HCT116 (cell line): ENCODE measurements around the gene MED1. TPM values are rescaled to one million over a fixed set of nuclear protein-coding genes. Genes with fewer than 3 reads are reported as not detected.
"Not testable (repeated sequence)": the region's sequence is repeated elsewhere in the genome, so short reads cannot be mapped to it uniquely, and the experiment has no call there.

Experiments used
- ATAC-seq: fragments of 200-7000 bp; cut with Tn5 transposase; 2 replicates; pipeline ENCODE4 v1.9.1; 2020; ENCODE audit warnings: mild to moderate bottlenecking, moderate library complexity
- BruUV-seq: library from RNA; stranded (reverse); fragments of 400-500 nt; replicated peaks from 2 replicates; lab custom pipeline; 2021; lab: Mats Ljungman, UMichigan
- CTCF ChIA-PET: fragments of 300-600 bp; sonication (Branson Sonifier 250); formaldehyde crosslinking; loops from one replicate; lab custom pipeline; 2021; ENCODE audit warnings: antibody characterized with exemption; lab: Charles Lee
- POLR2A ChIA-PET: fragments of 300-600, 350-600 bp; sonication (Branson Sonifier 250); formaldehyde crosslinking; loops from one replicate; lab custom pipeline; 2021; ENCODE audit warnings: antibody characterized with exemption; lab: Charles Lee
- RAD21 ChIA-PET, 2 experiments: fragments of 300-600 bp; sonication (Branson Sonifier 250); formaldehyde crosslinking; loops; one replicate each; lab custom pipeline; 2023; ENCODE audit warnings: low total read pairs in 2 of 2; ENCODE audit not compliant: uncharacterized antibody in 2 of 2, unreplicated experiment in 2 of 2, low non-redundant PET in 1 of 2; lab: Charles Lee
- DNase-seq: peaks from one replicate; pipeline ENCODE4 v3.0.0-alpha.2; 2010; ENCODE audit warnings: low read depth, low spot score
- H2AFZ ChIP-seq: fragments of 200-600 bp; shearing (Covaris generic), sonication (generic); 2 replicates; pipeline ENCODE4 v1.6.1; 2017; ENCODE audit warnings: low read depth, mixed run types, mixed read lengths, antibody characterized with exemption, low read length; ENCODE audit not compliant: poor library complexity, severe bottlenecking
- H3K27ac ChIP-seq: 2 replicates; pipeline ENCODE4 v1.5.1; 2012; ENCODE audit warnings: low read depth, low read length
- H3K27me3 ChIP-seq: fragments of 200-600 bp; sonication (generic); 2 replicates; pipeline ENCODE4 v1.6.1; 2016; ENCODE audit warnings: mixed run types, low read length, mixed read lengths; ENCODE audit not compliant: insufficient read depth
- H3K36me3 ChIP-seq, 2 experiments: fragments of 200-500 bp in 1 of 2; fragments of 200-600 bp in 1 of 2; sonication (Bioruptor generic) in 1 of 2; sonication (generic) in 1 of 2; 2 replicates each; pipeline versions ENCODE4 v1.5.1 to v1.6.1; 2014 to 2016; ENCODE audit warnings: low read length in 2 of 2, inconsistent platforms in 1 of 2, mixed read lengths in 1 of 2, mixed run types in 1 of 2; ENCODE audit not compliant: insufficient read depth in 2 of 2, control insufficient read depth in 1 of 2
- H3K4me1 ChIP-seq, 2 experiments: fragments of 200-600 bp in 1 of 2; sonication (generic) in 1 of 2; 2 replicates each; pipeline versions ENCODE4 v1.5.1 to v1.6.1; 2012 to 2017; ENCODE audit warnings: low read length in 2 of 2, inconsistent platforms in 1 of 2, mild to moderate bottlenecking in 1 of 2, mixed read lengths in 1 of 2, mixed run types in 1 of 2, moderate library complexity in 1 of 2; ENCODE audit not compliant: insufficient read depth in 2 of 2, control insufficient read depth in 1 of 2
- H3K4me2 ChIP-seq: fragments of 200-600 bp; sonication (generic); 2 replicates; pipeline ENCODE4 v1.6.1; 2017; ENCODE audit warnings: mixed run types, low read length, mixed read lengths
- H3K4me3 ChIP-seq, 2 experiments: fragments of 200-600 bp in 1 of 2; sonication (generic) in 1 of 2; replicated peaks in 1 of 2; 2 replicates each; pipeline ENCODE4 v1.5.1; 2011 to 2016; ENCODE audit warnings: low read length in 2 of 2, control low read depth in 1 of 2, low read depth in 1 of 2, mild to moderate bottlenecking in 1 of 2, mixed read lengths in 1 of 2, mixed run types in 1 of 2
- H3K79me2 ChIP-seq: fragments of 200-600 bp; sonication (generic); 2 replicates; pipeline ENCODE4 v1.6.1; 2017; ENCODE audit warnings: mild to moderate bottlenecking, mixed run types, low read length, moderate library complexity, mixed read lengths; ENCODE audit not compliant: insufficient read depth
- H3K9ac ChIP-seq: fragments of 200-600 bp; sonication (generic); 2 replicates; pipeline ENCODE4 v1.6.1; 2016; ENCODE audit warnings: low read length, mixed read lengths
- H3K9me2 ChIP-seq: fragments of 200-600 bp; sonication (generic), shearing (Covaris generic); 2 replicates; pipeline ENCODE4 v1.6.1; 2017; ENCODE audit warnings: mixed run types, mild to moderate bottlenecking, moderate library complexity; ENCODE audit not compliant: insufficient read depth
- H3K9me3 ChIP-seq, 2 experiments: fragments of 200-500 bp in 1 of 2; fragments of 200-600 bp in 1 of 2; sonication (Bioruptor generic) in 1 of 2; sonication (generic) in 1 of 2; 2 replicates each; pipeline ENCODE4 v1.6.1; 2014 to 2017; ENCODE audit warnings: low read length in 2 of 2, mixed read lengths in 2 of 2, inconsistent platforms in 1 of 2, low read depth in 1 of 2, mild to moderate bottlenecking in 1 of 2, mixed run types in 1 of 2, moderate library complexity in 1 of 2; ENCODE audit not compliant: control insufficient read depth in 1 of 2, insufficient read depth in 1 of 2
- H4K20me1 ChIP-seq: fragments of 200-600 bp; sonication (generic), shearing (Covaris generic); 2 replicates; pipeline ENCODE4 v1.6.1; 2017; ENCODE audit warnings: mixed run types, mild to moderate bottlenecking, moderate library complexity; ENCODE audit not compliant: insufficient read depth
- ATF3 ChIP-seq: IDR thresholded peaks from 2 replicates; pipeline ENCODE4 v1.6.1; 2012
- CBX3 ChIP-seq: IDR thresholded peaks from 2 replicates; pipeline ENCODE4 v1.6.1; 2012; ENCODE audit warnings: low read depth
- FOSL1 ChIP-seq: IDR thresholded peaks from 2 replicates; pipeline ENCODE4 v1.6.1; 2012; ENCODE audit warnings: low read depth
- MAX ChIP-seq: IDR thresholded peaks from 2 replicates; pipeline ENCODE4 v1.6.1; 2012
- RAD21 ChIP-seq: IDR thresholded peaks from 2 replicates; pipeline ENCODE4 v1.6.1; 2012; ENCODE audit warnings: low read depth, mild to moderate bottlenecking
- REST ChIP-seq: IDR thresholded peaks from 2 replicates; pipeline ENCODE4 v1.6.1; 2012; ENCODE audit warnings: low read depth
- intact Hi-C: fragments of 100-400 bp; cut with micrococcal nuclease; formaldehyde crosslinking; loops from 2 replicates; pipeline ENCODE4 v1.10.0; 2022
- total RNA-seq: library from RNA; stranded (reverse); gene quantifications from one replicate; pipeline ENCODE4 v1.2.1, GENCODE V29; 2021; ENCODE audit not compliant: unreplicated experiment

The MED1 gene
- total RNA-seq, 1 experiment from 2014 or later: 55.7 TPM

GRCh38 chr17:39376434-39376833 lies 74.6 kb downstream of the MED1 start:
- ATAC-seq (no peak), DNase-seq (no peak)
- intact Hi-C loops: no loop called here
- TF ChIP-seq RAD21 (no peak), MAX (no peak), ATF3 (no peak), CBX3 (no peak), FOSL1 (no peak), REST (no peak)
- H3K79me2 ChIP-seq: no peaks in the 10 kb centered on the region
- H3K9me2 ChIP-seq: no peaks in the 10 kb centered on the region
- H3K4me2 ChIP-seq: no peak overlapping the region
- no peak overlapping the region for H3K27ac ChIP-seq
- ChIA-PET RAD21 (no interaction called here), POLR2A (no interaction called here), CTCF (no interaction called here)
- no peaks in the 10 kb centered on the region for H4K20me1 ChIP-seq
- BruUV-seq: no TSS peak
- no peaks in the 10 kb centered on the region for H3K27me3 ChIP-seq
- no peaks in the 10 kb centered on the region for H3K36me3 ChIP-seq
- H3K4me3 ChIP-seq: no peak overlapping the region
- no peak overlapping the region for H2AFZ ChIP-seq
- H3K9ac ChIP-seq: no peak overlapping the region
- no peaks in the 10 kb centered on the region for H3K9me3 ChIP-seq
- H3K4me1 ChIP-seq: peaks cover 0 to 5% of the 10 kb centered on the region in 2 experiments; a peak in 1 of 4 replicates

GRCh38 chr17:39367805-39368204 lies 83.3 kb downstream of the MED1 start:
- H3K9me3 ChIP-seq, H3K4me2 ChIP-seq, CTCF ChIA-PET, H3K4me1 ChIP-seq, H3K36me3 ChIP-seq, H3K9me2 ChIP-seq, BruUV-seq, ATAC-seq, H3K9ac ChIP-seq, H3K27ac ChIP-seq, H3K27me3 ChIP-seq, H3K79me2 ChIP-seq, H2AFZ ChIP-seq, DNase-seq, intact Hi-C loops, POLR2A ChIA-PET, H3K4me3 ChIP-seq, H4K20me1 ChIP-seq, RAD21 ChIA-PET: not testable (repeated sequence)
